ENCODE measurements around the gene TNFSF9. TPM values are rescaled to one million over a fixed set of nuclear protein-coding genes. Genes with fewer than 3 reads are reported as not detected.

Gene TNFSF9
- total RNA-seq, 1 donor from 2014 or later, result 0.38 TPM

GRCh38 chr19:6484230-6484629 is 46.6 kb upstream of the TNFSF9 start:
- H3K36me3 ChIP-seq, result no peaks in the 10 kb centered on the region
- no peak overlapping the region for H3K27ac ChIP-seq (replicated peaks)
- peaks cover 53% of the 10 kb centered on the region for H3K27me3 ChIP-seq (ENCODE audit: low read depth)
- no peaks in the 10 kb centered on the region for H3K9me3 ChIP-seq (replicated peaks)
- no peak overlapping the region for H3K4me3 ChIP-seq
- no peaks in the 10 kb centered on the region for H3K4me1 ChIP-seq
- no peak for TF ChIP-seq CTCF (IDR thresholded peaks at IDR 0.05; ENCODE audit: borderline replicate concordance)
- DNase-seq, result no peak
- intact Hi-C loops (cut with micrococcal nuclease), result no loop called here

GRCh38 chr19:6484831-6485230 is 46.0 kb upstream of the TNFSF9 start:
- no peak for TF ChIP-seq CTCF (IDR thresholded peaks at IDR 0.05; ENCODE audit: borderline replicate concordance)
- H3K27ac ChIP-seq (replicated peaks), result no peak overlapping the region

GRCh38 chr19:6489278-6490061 is 41.4 kb upstream of the TNFSF9 start:
- Histone ChIP-seq H3K4me3 (no peak overlapping the region), H3K4me1 (no peaks in the 10 kb centered on the region), H3K27ac (replicated peaks) (no peak overlapping the region), H3K27me3 (ENCODE audit: low read depth) (peaks cover 66% of the 10 kb centered on the region), H3K9me3 (replicated peaks) (peaks cover 11% of the 10 kb centered on the region), H3K36me3 (no peaks in the 10 kb centered on the region)
- TF ChIP-seq CTCF (IDR thresholded peaks at IDR 0.05; ENCODE audit: borderline replicate concordance), result no peak
- no peak for DNase-seq
- intact Hi-C loops (cut with micrococcal nuclease), result no loop called here

More at GRCh38 chr19:6484831-6485230, 46.0 kb upstream of the TNFSF9 start:
- intact Hi-C loops (cut with micrococcal nuclease), result no loop called here
- Histone ChIP-seq H3K4me3 (no peak overlapping the region), H3K36me3 (no peaks in the 10 kb centered on the region), H3K4me1 (no peaks in the 10 kb centered on the region), H3K9me3 (replicated peaks) (no peaks in the 10 kb centered on the region), H3K27me3 (ENCODE audit: low read depth) (peaks cover 48% of the 10 kb centered on the region)
- no peak for DNase-seq

GRCh38 chr19:6490134-6490533 is 40.7 kb upstream of the TNFSF9 start:
- no peak overlapping the region for H3K27ac ChIP-seq (replicated peaks)
- H3K4me1 ChIP-seq, result no peaks in the 10 kb centered on the region
- no peak for DNase-seq
- H3K9me3 ChIP-seq (replicated peaks), result peaks cover 11% of the 10 kb centered on the region
- intact Hi-C loops (cut with micrococcal nuclease), result no loop called here
- H3K27me3 ChIP-seq (ENCODE audit: low read depth), result peaks cover 66% of the 10 kb centered on the region
- no peak overlapping the region for H3K4me3 ChIP-seq
- TF ChIP-seq CTCF (IDR thresholded peaks at IDR 0.05; ENCODE audit: borderline replicate concordance), result no peak
- H3K36me3 ChIP-seq, result no peaks in the 10 kb centered on the region

- Histone ChIP-seq H3K4me1 (no peaks in the 10 kb centered on the region), H3K9me3 (replicated peaks) (peaks cover 11% of the 10 kb centered on the region), H3K36me3 (no peaks in the 10 kb centered on the region), H3K4me3 (no peak overlapping the region), H3K27me3 (ENCODE audit: low read depth) (peaks cover 49% of the 10 kb centered on the region), H3K27ac (replicated peaks) (no peak overlapping the region)
- intact Hi-C loops (cut with micrococcal nuclease), result no loop called here
- TF ChIP-seq CTCF (IDR thresholded peaks at IDR 0.05; ENCODE audit: borderline replicate concordance), result no peak
- DNase-seq, result no peak
Observed at GRCh38 chr19:6491802-6492592, 38.8 kb upstream of the TNFSF9 start.

Data from left ventricle myocardium inferior (tissue), 1 donor.